NCI-H1092 (cell line): ENCODE measurements around the gene KLK1.
"Not testable (repeated sequence)": the region's sequence is repeated elsewhere in the genome, so short reads cannot be mapped to it uniquely, and the experiment has no call there.

Experiments used
- DNase-seq: peaks from one replicate; lab custom pipeline; 2025; lab: John Stamatoyannopoulos, UW

KLK1 gene

GRCh38 chr19:50792272-50793250, 31.0 kb downstream of the KLK1 start:
- DNase-seq, result no peak

- no peak for DNase-seq
These were observed 31.9 kb downstream of the KLK1 start for GRCh38 chr19:50791594-50792271.

- DNase-seq, result no peak
These were observed 32.6 kb downstream of the KLK1 start for GRCh38 chr19:50790922-50791467.

GRCh38 chr19:50790396-50790795, 33.2 kb downstream of the KLK1 start, which contains the start of gene ACP4:
ACP4 (plus strand) TSS chr19:50790415; CDS start chr19:50790415, 0 bp downstream.
- no peak for DNase-seq

- DNase-seq, result no peak
These were observed 38.3 kb downstream of the KLK1 start for GRCh38 chr19:50785329-50785728.

GRCh38 chr19:50784710-50785109, 38.9 kb downstream of the KLK1 start:
- no peak for DNase-seq

- DNase-seq, result not testable (repeated sequence)
These were observed 39.8 kb downstream of the KLK1 start for GRCh38 chr19:50783848-50784152.

- DNase-seq, result no peak
These were observed 42.7 kb downstream of the KLK1 start for GRCh38 chr19:50780753-50781435.

- no peak for DNase-seq
These were observed 43.8 kb downstream of the KLK1 start for GRCh38 chr19:50779504-50780457.

- DNase-seq, result no peak
These were observed 44.6 kb downstream of the KLK1 start for GRCh38 chr19:50778906-50779430.

GRCh38 chr19:50777830-50778303, 45.7 kb downstream of the KLK1 start:
- DNase-seq, result no peak

GRCh38 chr19:50777261-50777660, 46.3 kb downstream of the KLK1 start:
- no peak for DNase-seq

GRCh38 chr19:50776131-50776530, 47.5 kb downstream of the KLK1 start:
- no peak for DNase-seq

GRCh38 chr19:50773454-50773853, 50.1 kb downstream of the KLK1 start:
- DNase-seq, result not testable (repeated sequence)

- DNase-seq, result not testable (repeated sequence)
These were observed 50.7 kb downstream of the KLK1 start for GRCh38 chr19:50772912-50773311.

GRCh38 chr19:50772476-50772875, 51.1 kb downstream of the KLK1 start:
- no peak for DNase-seq

GRCh38 chr19:50770888-50771287, 52.7 kb downstream of the KLK1 start:
- DNase-seq, result no peak

- not testable (repeated sequence) for DNase-seq
These were observed 53.4 kb downstream of the KLK1 start, which contains the start of gene GPR32 for GRCh38 chr19:50770164-50770563. GPR32 (plus strand) TSS chr19:50770464; CDS start chr19:50770601, 137 bp downstream.
